Measurements from ENCODE around the gene ASMT.
"Not testable (repeated sequence)": the region's sequence is repeated elsewhere in the genome, so short reads cannot be mapped to it uniquely, and the experiment has no call there.

Gene ASMT

GRCh38 chrX:1656379-1656778, 41.5 kb downstream of the ASMT start:
- no peak for DNase-seq

GRCh38 chrX:1657367-1658070, 42.7 kb downstream of the ASMT start:
- DNase-seq = no peak

GRCh38 chrX:1658071-1658491, 43.2 kb downstream of the ASMT start:
- DNase-seq = no peak

GRCh38 chrX:1659664-1660461, 45.0 kb downstream of the ASMT start:
- DNase-seq = no peak

- DNase-seq = no peak
These were observed 46.4 kb downstream of the ASMT start for GRCh38 chrX:1661048-1661921.

- no peak for DNase-seq
These were observed 47.0 kb downstream of the ASMT start for GRCh38 chrX:1661922-1662221.

GRCh38 chrX:1667566-1667965, 52.7 kb downstream of the ASMT start:
- DNase-seq = no peak

- no peak for DNase-seq
These were observed 58.5 kb downstream of the ASMT start for GRCh38 chrX:1673337-1673736.

GRCh38 chrX:1676866-1677265, 62.0 kb downstream of the ASMT start:
- DNase-seq = no peak

GRCh38 chrX:1679238-1679637, 64.4 kb downstream of the ASMT start:
- no peak for DNase-seq

GRCh38 chrX:1681439-1681838, 66.6 kb downstream of the ASMT start:
- no peak for DNase-seq

- DNase-seq = not testable (repeated sequence)
These were observed 67.0 kb downstream of the ASMT start for GRCh38 chrX:1681856-1682255.

GRCh38 chrX:1682501-1682900, 67.6 kb downstream of the ASMT start:
- DNase-seq = not testable (repeated sequence)

GRCh38 chrX:1684883-1685282, 70.0 kb downstream of the ASMT start:
- DNase-seq = not testable (repeated sequence)

GRCh38 chrX:1685444-1685880, 70.6 kb downstream of the ASMT start:
- DNase-seq = not testable (repeated sequence)

GRCh38 chrX:1686642-1687041, 71.8 kb downstream of the ASMT start:
- DNase-seq = no peak

All from NCI-H446 treated with DMSO at 0.1 percent for 48 hours (cell line).